GM12892 (cell line): Measurements from ENCODE around the gene SUSD4.

Experiments
- DNase-seq: peaks from one replicate; pipeline ENCODE4 v3.0.0; 2011; ENCODE audit not compliant: insufficient read length
- FAIRE-seq: peaks from 2 replicates; lab custom pipeline; 2011; peaks lifted over from hg19 to GRCh38; lab: Jason Lieb, UNC
- POLR2A ChIP-seq: IDR thresholded peaks from 2 replicates; pipeline ENCODE4 v1.6.1; 2011; ENCODE audit warnings: low read depth, low read length, control low read depth
- POLR2AphosphoS5 ChIP-seq: IDR thresholded peaks from 2 replicates; pipeline ENCODE4 v1.6.1; 2011; ENCODE audit warnings: low read depth, low read length, control low read depth
- TAF1 ChIP-seq: IDR thresholded peaks from 2 replicates; pipeline ENCODE4 v1.6.1; 2011; ENCODE audit warnings: low read depth, mild to moderate bottlenecking, control low read depth, low read length, borderline replicate concordance

Gene SUSD4

DNA sequence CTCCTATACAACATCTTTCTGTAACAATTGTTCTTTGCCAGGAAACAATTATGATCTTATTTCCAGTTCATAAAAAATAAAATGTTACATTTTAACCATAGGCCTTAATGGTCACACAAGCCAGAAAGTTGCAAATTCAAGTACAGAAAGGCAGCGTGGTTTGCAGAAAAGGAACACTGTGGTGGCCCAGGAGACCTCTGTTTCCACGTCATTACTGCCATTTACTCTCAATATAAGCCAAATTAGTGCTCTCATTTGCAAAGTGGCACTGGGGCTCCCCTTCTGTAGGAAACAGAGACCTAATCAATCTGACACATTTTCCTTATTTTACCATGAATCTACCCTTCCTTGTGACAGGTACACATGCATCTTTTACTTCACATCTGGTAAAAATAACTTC, 141.6 kb downstream of the SUSD4 start:
- no peak for DNase-seq
- FAIRE-seq, result no peak
- TF ChIP-seq POLR2A (no peak), POLR2AphosphoS5 (no peak), TAF1 (no peak)

GRCh38 chr1:223221686-223222085, 142.3 kb downstream of the SUSD4 start:
- no peak for DNase-seq
- TF ChIP-seq POLR2AphosphoS5 (no peak), POLR2A (no peak), TAF1 (no peak)
- no peak for FAIRE-seq

DNA sequence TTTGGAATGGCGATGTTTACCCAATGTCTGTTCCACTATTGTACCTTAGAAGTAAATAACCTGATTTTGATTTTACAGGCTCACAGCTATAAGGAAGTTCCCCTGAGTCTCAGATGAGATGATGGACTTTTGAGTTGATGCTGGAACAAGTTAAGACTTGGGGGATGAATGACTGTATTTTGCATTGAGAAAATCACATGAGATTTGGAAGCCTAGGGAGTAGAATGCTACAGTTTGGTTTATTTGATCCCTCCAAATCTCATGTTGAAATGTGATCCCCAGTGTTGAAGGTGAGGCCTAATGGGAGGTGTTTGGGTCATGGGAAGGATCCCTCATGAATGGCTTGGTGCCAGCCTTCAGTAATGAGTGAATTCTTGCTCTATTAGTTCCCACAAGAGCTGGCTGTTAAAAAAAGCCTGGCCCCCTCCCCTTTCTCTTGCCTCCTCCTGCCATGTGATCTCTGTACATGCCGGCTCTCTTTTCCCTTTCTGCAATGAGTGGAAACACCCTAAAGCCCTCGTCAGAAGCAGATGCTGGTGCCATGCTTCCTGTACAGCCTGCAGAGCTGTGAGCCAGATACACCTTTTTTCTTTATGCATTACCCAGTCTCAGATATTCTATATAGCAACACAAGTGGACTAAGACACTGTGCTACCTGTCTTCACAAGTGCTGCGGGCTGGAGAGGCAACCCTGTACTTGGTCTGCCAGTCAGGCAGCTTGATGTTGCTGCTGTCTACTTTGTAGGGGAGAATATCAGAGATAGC, 143.9 kb downstream of the SUSD4 start:
- FAIRE-seq, result no peak
- DNase-seq, result no peak
- no peak for TF ChIP-seq POLR2AphosphoS5
- no peak for TF ChIP-seq TAF1
- TF ChIP-seq POLR2A, result no peak

DNA sequence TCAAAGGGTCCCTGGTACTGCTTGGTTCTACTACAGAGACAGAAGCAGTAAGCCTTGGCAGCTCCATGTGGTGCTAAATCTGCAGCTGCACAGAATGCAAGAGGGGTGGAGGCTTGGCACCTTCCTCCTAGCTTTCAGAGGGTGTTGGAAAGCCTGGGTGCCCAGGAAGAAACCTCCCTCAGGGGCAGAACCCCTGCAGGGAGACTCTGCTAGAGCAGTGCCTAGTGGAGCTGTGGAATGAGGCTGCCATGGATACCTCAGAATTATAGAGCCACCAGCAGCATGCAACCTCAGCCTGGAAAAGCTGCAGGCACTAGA, 144.7 kb downstream of the SUSD4 start:
- no peak for DNase-seq
- no peak for FAIRE-seq
- TF ChIP-seq POLR2AphosphoS5 (no peak), TAF1 (no peak), POLR2A (no peak)

DNA sequence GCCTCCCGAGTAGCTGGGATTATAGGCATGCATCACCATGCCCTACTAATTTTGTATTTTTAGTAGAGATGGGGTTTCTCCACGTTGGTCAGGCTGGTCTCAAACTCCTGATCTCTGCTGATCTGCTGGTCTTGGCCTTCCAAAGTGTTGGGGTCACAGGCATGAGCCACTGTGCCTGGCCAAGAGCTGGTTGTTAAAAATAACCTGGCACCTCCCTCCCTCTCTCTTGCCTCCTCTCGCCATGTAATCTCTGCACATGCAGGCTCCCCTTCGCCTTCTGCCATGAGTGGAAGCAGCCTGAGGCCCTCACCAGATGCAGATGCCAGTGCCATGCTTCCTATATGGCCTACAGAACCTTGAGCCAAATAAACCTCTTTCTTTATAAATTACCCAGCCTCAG, 146.2 kb downstream of the SUSD4 start:
- no peak for FAIRE-seq
- no peak for DNase-seq
- no peak for TF ChIP-seq POLR2A
- TF ChIP-seq POLR2AphosphoS5, result no peak
- no peak for TF ChIP-seq TAF1

DNA sequence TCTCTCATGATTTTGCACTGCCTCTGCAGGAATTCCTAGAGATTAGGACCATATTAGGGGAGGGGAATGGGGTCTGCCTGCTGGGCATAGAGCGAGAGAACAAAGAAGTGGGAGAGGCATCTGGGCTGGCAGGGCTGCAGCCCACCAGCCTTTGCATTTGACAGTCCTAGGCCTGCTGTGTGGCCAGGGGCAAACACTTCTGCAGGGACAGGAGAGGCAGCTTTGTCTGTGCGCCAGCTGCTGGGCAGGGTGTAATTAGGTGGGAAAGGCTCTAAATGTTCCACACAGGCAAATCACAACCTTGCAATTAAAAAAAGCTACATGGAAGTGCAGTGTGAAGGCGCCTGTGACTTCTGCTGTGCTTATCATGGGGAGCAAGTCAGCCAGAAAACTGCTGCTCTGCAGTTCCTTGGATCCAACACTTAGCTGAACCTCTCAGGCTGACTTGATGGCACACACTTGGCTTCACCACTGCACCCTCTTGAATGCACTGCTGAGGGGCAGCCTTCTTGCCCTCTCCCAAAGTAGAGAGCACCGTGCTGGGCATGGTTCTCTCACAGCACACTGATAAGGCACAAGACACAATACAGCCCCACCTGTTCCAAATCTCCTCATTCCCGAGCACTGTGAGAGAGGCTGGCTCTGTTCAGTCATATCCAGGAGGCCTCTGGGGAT, 147.3 kb downstream of the SUSD4 start:
- FAIRE-seq (no peak), DNase-seq (no peak)
- TF ChIP-seq POLR2AphosphoS5 (no peak), TAF1 (no peak), POLR2A (no peak)

DNA sequence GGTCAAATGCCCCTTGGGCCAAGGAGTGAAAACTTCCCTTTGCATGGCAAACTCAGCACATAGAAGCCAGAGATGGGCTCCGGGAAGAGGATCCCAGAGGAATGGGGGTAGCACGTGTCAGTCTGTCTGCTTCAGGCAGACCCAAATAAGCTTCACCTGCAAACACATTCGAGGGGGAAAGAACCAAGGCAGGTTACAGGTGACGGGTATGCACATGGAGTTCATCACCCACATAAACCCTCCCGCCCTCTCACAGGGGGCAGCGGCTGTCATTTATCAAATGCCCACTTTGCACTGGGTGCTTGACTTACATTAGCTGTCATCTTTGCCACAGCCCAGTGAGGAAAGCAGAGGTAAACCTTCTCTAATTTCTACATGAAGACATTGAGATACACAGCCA, 147.9 kb downstream of the SUSD4 start:
- DNase-seq (no peak), FAIRE-seq (no peak)
- TF ChIP-seq POLR2A, result no peak
- TF ChIP-seq POLR2AphosphoS5, result no peak
- no peak for TF ChIP-seq TAF1

DNA sequence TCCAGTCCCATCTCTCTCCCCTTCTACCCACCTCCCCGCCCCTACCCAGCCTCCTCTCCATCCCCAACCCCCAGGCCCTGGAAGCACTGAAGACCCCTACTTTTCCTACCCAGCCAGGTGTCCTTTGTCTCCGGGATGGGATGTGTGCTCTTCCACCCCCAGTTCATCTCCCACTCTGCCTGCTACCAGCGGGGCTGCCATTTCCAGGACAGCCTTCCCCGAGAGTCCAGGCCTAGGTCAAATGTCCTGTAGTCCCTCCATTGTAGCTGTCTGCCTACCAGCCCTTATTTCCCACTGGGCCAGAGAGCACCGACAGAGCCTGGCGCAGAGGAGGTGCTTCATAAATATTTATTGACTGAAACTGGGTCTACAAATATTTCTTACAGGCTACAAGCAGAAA, 148.9 kb downstream of the SUSD4 start:
- DNase-seq (no peak), FAIRE-seq (no peak)
- TF ChIP-seq POLR2A (no peak), TAF1 (no peak), POLR2AphosphoS5 (no peak)

DNA sequence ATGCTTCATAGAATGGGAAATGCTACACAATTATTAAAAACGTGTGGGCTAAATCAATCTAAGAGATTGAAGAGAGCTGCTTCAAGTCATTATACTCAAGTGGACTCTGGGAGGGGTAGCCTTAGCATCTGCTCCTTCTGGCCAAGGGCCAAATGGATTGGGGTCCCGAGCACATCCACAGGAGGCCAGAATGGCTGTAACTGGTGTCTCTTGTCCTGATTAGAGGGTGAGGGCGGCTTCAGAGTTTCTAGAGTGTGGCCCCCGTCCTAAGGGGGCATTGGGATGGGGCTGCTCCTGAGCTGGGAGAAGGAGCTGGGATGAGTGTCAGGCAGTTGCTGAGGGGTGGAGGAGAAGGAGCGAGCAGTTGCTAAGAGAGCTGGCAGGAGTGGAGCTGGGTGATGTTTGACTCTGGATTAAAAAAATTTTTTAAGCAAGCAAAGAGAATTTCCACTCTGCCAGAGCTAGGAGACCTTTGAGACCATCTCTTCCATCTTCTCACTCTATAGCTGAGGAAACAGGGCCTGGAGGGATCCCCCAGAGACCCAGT, 149.6 kb downstream of the SUSD4 start:
- no peak for FAIRE-seq
- DNase-seq, result no peak
- no peak for TF ChIP-seq TAF1
- TF ChIP-seq POLR2A, result no peak
- TF ChIP-seq POLR2AphosphoS5, result no peak

- DNase-seq, result no peak
- FAIRE-seq, result no peak
- no peak for TF ChIP-seq POLR2AphosphoS5
- TF ChIP-seq POLR2A, result no peak
- TF ChIP-seq TAF1, result no peak
Observed at GRCh38 chr1:223212441-223212840, 151.5 kb downstream of the SUSD4 start.

- no peak for FAIRE-seq
- TF ChIP-seq TAF1 (no peak), POLR2A (no peak), POLR2AphosphoS5 (no peak)
- no peak for DNase-seq
Observed at GRCh38 chr1:223211323-223211985, 152.5 kb downstream of the SUSD4 start.

- TF ChIP-seq TAF1 (no peak), POLR2A (no peak), POLR2AphosphoS5 (no peak)
- no peak for DNase-seq
- no peak for FAIRE-seq
Observed at GRCh38 chr1:223210788-223211120, 153.2 kb downstream of the SUSD4 start.
